ENCODE measurements around the gene RRP7A. TPM values are rescaled to one million over a fixed set of nuclear protein-coding genes. Genes with fewer than 3 reads are reported as not detected.
"Not testable (repeated sequence)": the region's sequence is repeated elsewhere in the genome, so short reads cannot be mapped to it uniquely, and the experiment has no call there.

RRP7A gene
- total and polyA plus RNA-seq, 10 of the 15 experiments (the other 5 are each of a cell fraction or from before 2014, with no cell fraction given): 2.9 to 114 (median 43.8) TPM

DNA sequence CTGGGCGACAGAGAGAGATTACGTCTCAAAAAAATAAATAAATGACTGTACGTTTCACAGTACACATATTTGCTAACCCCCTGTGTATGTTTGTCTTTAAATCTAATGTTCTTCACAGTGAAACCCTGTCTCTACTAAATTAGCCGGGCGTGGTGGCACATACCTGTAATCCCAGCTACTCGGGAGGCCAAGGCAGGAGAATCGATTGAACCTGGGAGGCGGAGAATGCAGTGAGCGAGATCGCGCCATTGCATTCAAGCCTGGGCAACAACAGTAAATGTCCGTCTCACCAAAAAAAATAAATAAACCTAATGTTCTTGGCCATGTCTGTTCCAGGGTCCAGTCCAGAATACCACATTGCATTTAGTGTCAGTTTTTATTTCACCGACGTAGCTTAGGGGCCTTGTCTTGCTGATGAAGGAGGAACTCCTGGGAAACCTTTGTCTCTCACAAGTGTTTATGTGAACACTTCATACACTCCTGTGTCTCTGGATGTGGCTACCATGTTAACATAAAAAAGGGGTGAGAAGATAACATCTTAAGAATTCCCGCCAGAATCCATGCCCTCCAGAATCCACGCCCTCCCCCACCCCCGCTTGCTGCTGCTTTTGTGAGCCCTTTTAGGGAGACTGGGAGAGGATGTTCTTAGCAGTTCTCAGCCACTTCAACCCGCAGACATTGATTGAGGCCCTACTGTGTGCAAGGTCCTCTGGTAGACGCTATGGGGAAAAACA, 29.2 kb upstream of the RRP7A start:
- no TSS peak for BruUV-seq (replicated peaks)
- Histone ChIP-seq H3K4me2 (ENCODE audit: control insufficient read depth, insufficient read depth) (no peak overlapping the region), H3K79me2 (ENCODE audit: control insufficient read depth, insufficient read depth, low read length) (no peaks in the 10 kb centered on the region), H3K27ac (ENCODE audit: control insufficient read depth, insufficient read depth) (no peak overlapping the region), H3K36me3 (ENCODE audit: control insufficient read depth in 2 of 2, insufficient read depth in 2 of 2, low read length in 1 of 2) (no peaks in the 10 kb centered on the region), H3K4me3 (no peak overlapping the region), H2AFZ (ENCODE audit: control insufficient read depth, low read depth, low read length) (no peak overlapping the region), H3K9me3 (replicated peaks; ENCODE audit: control insufficient read depth, insufficient read depth, low read length) (no peaks in the 10 kb centered on the region), H4K20me1 (ENCODE audit: control insufficient read depth, insufficient read depth) (no peaks in the 10 kb centered on the region), H3K27me3 (replicated peaks in 1 of 2; ENCODE audit: control insufficient read depth in 2 of 2, insufficient read depth in 2 of 2, low read length in 1 of 2) (no peaks in the 10 kb centered on the region), H3K4me1 (ENCODE audit: control insufficient read depth, insufficient read depth, low read length) (peaks cover 18% of the 10 kb centered on the region), H3K9ac (ENCODE audit: control insufficient read depth, insufficient read depth, low read length) (no peak overlapping the region)
- in situ Hi-C loops (cut with MboI): no loop called here
- 83% methylated on average over 19 of the region's 19 CpGs for WGBS (ENCODE audit: insufficient coverage, insufficient replicate concordance, low lambda C conversion rate, missing lambda C conversion rate)
- FAIRE-seq (no peak), ATAC-seq (no peak), DNase-seq (ENCODE audit: low read depth, low spot score) (no peak)
- ChIA-PET RAD21 (ENCODE audit: unreplicated experiment) (interaction anchor here (1.9 kb wide), 1 partner anchor 16 kb away, joined by 4 read pairs; no protein-coding TSS in a partner anchor), SMC1A (ENCODE audit: uncharacterized antibody, unreplicated experiment) (interaction anchor here (1.0 kb wide), 2 partner anchors 12 to 15 kb away, joined by 3 to 5 read pairs; no protein-coding TSS in a partner anchor), POLR2A (interaction anchor here (0.8 to 1.0 kb wide), 2 partner anchors 8 to 104 kb away, joined by 3 to 7 read pairs; no protein-coding TSS in a partner anchor), CTCF (no interaction called here)
- intact Hi-C loops (cut with micrococcal nuclease; ENCODE audit: unreplicated experiment): no loop called here
- 0 out of 2 replicates have a peak, but pooled peaks have one; percentile 32 for TF ChIP-seq DPF2 (IDR thresholded peaks at IDR 0.05)
- no peak for TF ChIP-seq WRNIP1 (IDR thresholded peaks at IDR 0.05; ENCODE audit: borderline replicate concordance, low read depth, low read length)

DNA sequence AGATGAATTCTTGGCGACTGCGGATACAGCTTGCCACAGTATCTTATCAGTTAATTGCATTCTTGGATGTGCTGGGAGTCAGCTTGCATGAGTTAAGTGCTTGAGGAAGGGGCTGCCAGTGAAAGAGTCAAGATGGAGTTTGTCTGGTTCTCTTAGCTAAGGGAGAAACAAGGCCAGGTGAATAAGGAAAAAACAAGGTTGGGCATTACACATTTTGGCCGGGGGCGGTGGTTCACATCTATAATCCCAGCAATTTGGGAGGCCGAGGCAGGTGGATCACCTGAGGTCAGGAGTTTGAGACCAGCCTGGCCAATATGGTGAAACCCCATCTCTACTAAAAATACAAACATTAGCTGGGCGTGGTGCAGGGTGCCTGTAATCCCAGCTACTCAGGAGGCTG, 28.5 kb upstream of the RRP7A start:
- H3K36me3 ChIP-seq (ENCODE audit: control insufficient read depth in 2 of 2, insufficient read depth in 2 of 2, low read length in 1 of 2); in situ Hi-C loops (cut with MboI); BruUV-seq (replicated peaks); H3K4me2 ChIP-seq (ENCODE audit: control insufficient read depth, insufficient read depth); H3K27me3 ChIP-seq (replicated peaks in 1 of 2; ENCODE audit: control insufficient read depth in 2 of 2, insufficient read depth in 2 of 2, low read length in 1 of 2); H3K9me3 ChIP-seq (replicated peaks; ENCODE audit: control insufficient read depth, insufficient read depth, low read length); RAD21 ChIA-PET (ENCODE audit: unreplicated experiment); CTCF ChIA-PET; H2AFZ ChIP-seq (ENCODE audit: control insufficient read depth, low read depth, low read length); H3K27ac ChIP-seq (ENCODE audit: control insufficient read depth, insufficient read depth); H3K9ac ChIP-seq (ENCODE audit: control insufficient read depth, insufficient read depth, low read length); FAIRE-seq; H4K20me1 ChIP-seq (ENCODE audit: control insufficient read depth, insufficient read depth); H3K4me3 ChIP-seq; ATAC-seq; DNase-seq (ENCODE audit: low read depth, low spot score); H3K79me2 ChIP-seq (ENCODE audit: control insufficient read depth, insufficient read depth, low read length); POLR2A ChIA-PET; intact Hi-C loops (cut with micrococcal nuclease; ENCODE audit: unreplicated experiment): not testable (repeated sequence)
- SMC1A ChIA-PET (ENCODE audit: uncharacterized antibody, unreplicated experiment): interaction anchor here (0.6 to 1.0 kb wide), 3 partner anchors 11 to 15 kb away, joined by 3 to 5 read pairs (median 3); no protein-coding TSS in a partner anchor
- peaks cover 15% of the 10 kb centered on the region for H3K4me1 ChIP-seq (ENCODE audit: control insufficient read depth, insufficient read depth, low read length)
- WGBS (ENCODE audit: insufficient coverage, insufficient replicate concordance, low lambda C conversion rate, missing lambda C conversion rate): 59% methylated on average over 6 of the region's 6 CpGs
